Measurements from ENCODE around the gene KRT13.

The KRT13 gene

DNA sequence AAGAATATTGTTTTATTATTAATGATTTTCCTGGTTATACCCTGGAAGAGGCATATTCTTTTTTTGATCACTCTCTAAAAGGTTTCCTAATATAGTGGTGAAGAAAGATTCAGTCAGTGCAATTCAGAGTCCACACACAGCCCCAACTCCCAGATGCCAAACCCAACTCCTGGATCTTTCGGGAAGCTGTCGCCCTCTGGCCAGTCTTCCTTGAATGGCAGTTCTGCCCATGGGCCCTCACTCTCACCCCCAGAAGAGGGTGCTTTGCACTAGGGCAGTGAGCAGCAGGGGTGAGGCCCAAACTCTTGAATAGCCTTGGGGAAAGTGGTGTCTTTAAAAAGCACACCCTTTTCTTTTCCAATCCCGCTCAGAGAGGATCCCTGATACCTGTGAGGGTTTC, 49.2 kb downstream of the KRT13 start:
- no peak overlapping the region for H3K4me3 ChIP-seq (ENCODE audit: low read length)
- H3K4me2 ChIP-seq (ENCODE audit: low read length): no peak overlapping the region
- no peak for TF ChIP-seq EZH2phosphoT487 (IDR thresholded peaks at IDR 0.05; ENCODE audit: borderline replicate concordance, low read length)
- TF ChIP-seq, protein P1, sequence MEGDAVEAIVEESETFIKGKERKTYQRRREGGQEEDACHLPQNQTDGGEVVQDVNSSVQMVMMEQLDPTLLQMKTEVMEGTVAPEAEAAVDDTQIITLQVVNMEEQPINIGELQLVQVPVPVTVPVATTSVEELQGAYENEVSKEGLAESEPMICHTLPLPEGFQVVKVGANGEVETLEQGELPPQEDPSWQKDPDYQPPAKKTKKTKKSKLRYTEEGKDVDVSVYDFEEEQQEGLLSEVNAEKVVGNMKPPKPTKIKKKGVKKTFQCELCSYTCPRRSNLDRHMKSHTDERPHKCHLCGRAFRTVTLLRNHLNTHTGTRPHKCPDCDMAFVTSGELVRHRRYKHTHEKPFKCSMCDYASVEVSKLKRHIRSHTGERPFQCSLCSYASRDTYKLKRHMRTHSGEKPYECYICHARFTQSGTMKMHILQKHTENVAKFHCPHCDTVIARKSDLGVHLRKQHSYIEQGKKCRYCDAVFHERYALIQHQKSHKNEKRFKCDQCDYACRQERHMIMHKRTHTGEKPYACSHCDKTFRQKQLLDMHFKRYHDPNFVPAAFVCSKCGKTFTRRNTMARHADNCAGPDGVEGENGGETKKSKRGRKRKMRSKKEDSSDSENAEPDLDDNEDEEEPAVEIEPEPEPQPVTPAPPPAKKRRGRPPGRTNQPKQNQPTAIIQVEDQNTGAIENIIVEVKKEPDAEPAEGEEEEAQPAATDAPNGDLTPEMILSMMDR (IDR thresholded peaks at IDR 0.05; ENCODE audit: low read depth, low read length, poor library complexity, severe bottlenecking): no peak
- no peaks in the 10 kb centered on the region for H3K9me3 ChIP-seq (ENCODE audit: control insufficient read depth, insufficient read depth, low read length)
- no peaks in the 10 kb centered on the region for H3K79me2 ChIP-seq (ENCODE audit: control insufficient read depth, low read length)
- H3K36me3 ChIP-seq (ENCODE audit: control insufficient read depth, low read length): no peaks in the 10 kb centered on the region
- H3F3A ChIP-seq (ENCODE audit: control insufficient read depth, insufficient read depth): no peaks in the 10 kb centered on the region
- no peaks in the 10 kb centered on the region for H3K4me1 ChIP-seq (ENCODE audit: control insufficient read depth, low read length)
- H3K9me2 ChIP-seq (replicated peaks; ENCODE audit: control insufficient read depth, low read length): no peaks in the 10 kb centered on the region
- no peaks in the 10 kb centered on the region for H4K20me1 ChIP-seq (ENCODE audit: control insufficient read depth, insufficient read depth, low read depth, low read length)
- no peak overlapping the region for H3K27ac ChIP-seq (ENCODE audit: low read depth, low read length)
- H3K27me3 ChIP-seq (ENCODE audit: control insufficient read depth, low read length): peaks cover 8% of the 10 kb centered on the region

- no peaks in the 10 kb centered on the region for H3K4me1 ChIP-seq (ENCODE audit: control insufficient read depth, low read length)
- H4K20me1 ChIP-seq (ENCODE audit: control insufficient read depth, insufficient read depth, low read depth, low read length): no peaks in the 10 kb centered on the region
- no peaks in the 10 kb centered on the region for H3K9me3 ChIP-seq (ENCODE audit: control insufficient read depth, insufficient read depth, low read length)
- no peak overlapping the region for H3K27ac ChIP-seq (ENCODE audit: low read depth, low read length)
- peaks cover 8% of the 10 kb centered on the region for H3K27me3 ChIP-seq (ENCODE audit: control insufficient read depth, low read length)
- no peak overlapping the region for H3K4me2 ChIP-seq (ENCODE audit: low read length)
- no peaks in the 10 kb centered on the region for H3K79me2 ChIP-seq (ENCODE audit: control insufficient read depth, low read length)
- no peaks in the 10 kb centered on the region for H3K9me2 ChIP-seq (replicated peaks; ENCODE audit: control insufficient read depth, low read length)
- no peak overlapping the region for H3K4me3 ChIP-seq (ENCODE audit: low read length)
- no peaks in the 10 kb centered on the region for H3F3A ChIP-seq (ENCODE audit: control insufficient read depth, insufficient read depth)
- no peak for TF ChIP-seq EZH2phosphoT487 (IDR thresholded peaks at IDR 0.05; ENCODE audit: borderline replicate concordance, low read length)
- TF ChIP-seq, protein P1 (IDR thresholded peaks at IDR 0.05; ENCODE audit: low read depth, low read length, poor library complexity, severe bottlenecking): no peak
- no peaks in the 10 kb centered on the region for H3K36me3 ChIP-seq (ENCODE audit: control insufficient read depth, low read length)
These were observed 50.2 kb downstream of the KRT13 start for GRCh38 chr17:41455236-41455635.

DNA sequence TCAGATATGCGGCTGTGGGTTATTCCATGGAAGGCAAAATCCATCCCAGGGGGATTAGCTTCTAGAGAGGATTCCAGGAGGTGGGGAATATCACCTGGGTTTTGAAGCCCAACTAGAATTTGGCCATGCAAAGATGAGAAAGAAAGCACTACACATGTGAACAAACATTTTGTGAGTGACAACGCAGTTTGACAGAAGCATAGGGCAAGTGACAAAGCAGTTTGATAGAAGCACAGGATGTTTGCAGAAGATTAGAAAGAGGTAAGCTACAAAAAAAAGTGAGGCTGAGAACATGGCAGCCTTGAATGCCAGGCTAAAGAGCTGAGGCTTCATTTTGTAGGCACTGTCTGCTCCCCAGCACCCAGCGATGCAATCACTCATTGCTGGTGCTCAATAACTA, 52.3 kb downstream of the KRT13 start:
- no peak overlapping the region for H3K4me2 ChIP-seq (ENCODE audit: low read length)
- TF ChIP-seq, protein P1 (IDR thresholded peaks at IDR 0.05; ENCODE audit: low read depth, low read length, poor library complexity, severe bottlenecking): no peak
- TF ChIP-seq EZH2phosphoT487 (IDR thresholded peaks at IDR 0.05; ENCODE audit: borderline replicate concordance, low read length): no peak
- H3K36me3 ChIP-seq (ENCODE audit: control insufficient read depth, low read length): no peaks in the 10 kb centered on the region
- no peaks in the 10 kb centered on the region for H4K20me1 ChIP-seq (ENCODE audit: control insufficient read depth, insufficient read depth, low read depth, low read length)
- no peaks in the 10 kb centered on the region for H3K79me2 ChIP-seq (ENCODE audit: control insufficient read depth, low read length)
- H3K27ac ChIP-seq (ENCODE audit: low read depth, low read length): no peak overlapping the region
- H3K4me1 ChIP-seq (ENCODE audit: control insufficient read depth, low read length): no peaks in the 10 kb centered on the region
- H3K4me3 ChIP-seq (ENCODE audit: low read length): no peak overlapping the region
- peaks cover 5% of the 10 kb centered on the region for H3K27me3 ChIP-seq (ENCODE audit: control insufficient read depth, low read length)
- H3F3A ChIP-seq (ENCODE audit: control insufficient read depth, insufficient read depth): no peaks in the 10 kb centered on the region
- no peaks in the 10 kb centered on the region for H3K9me2 ChIP-seq (replicated peaks; ENCODE audit: control insufficient read depth, low read length)
- no peaks in the 10 kb centered on the region for H3K9me3 ChIP-seq (ENCODE audit: control insufficient read depth, insufficient read depth, low read length)

- no peak overlapping the region for H3K4me3 ChIP-seq (ENCODE audit: low read length)
- no peak overlapping the region for H3K27ac ChIP-seq (ENCODE audit: low read depth, low read length)
- H3F3A ChIP-seq (ENCODE audit: control insufficient read depth, insufficient read depth): no peaks in the 10 kb centered on the region
- no peaks in the 10 kb centered on the region for H3K4me1 ChIP-seq (ENCODE audit: control insufficient read depth, low read length)
- H3K36me3 ChIP-seq (ENCODE audit: control insufficient read depth, low read length): no peaks in the 10 kb centered on the region
- no peak overlapping the region for H3K4me2 ChIP-seq (ENCODE audit: low read length)
- H3K9me3 ChIP-seq (ENCODE audit: control insufficient read depth, insufficient read depth, low read length): no peaks in the 10 kb centered on the region
- no peaks in the 10 kb centered on the region for H3K9me2 ChIP-seq (replicated peaks; ENCODE audit: control insufficient read depth, low read length)
- peaks cover 5% of the 10 kb centered on the region for H3K27me3 ChIP-seq (ENCODE audit: control insufficient read depth, low read length)
- TF ChIP-seq EZH2phosphoT487 (IDR thresholded peaks at IDR 0.05; ENCODE audit: borderline replicate concordance, low read length): no peak
- TF ChIP-seq, protein P1 (IDR thresholded peaks at IDR 0.05; ENCODE audit: low read depth, low read length, poor library complexity, severe bottlenecking): no peak
- no peaks in the 10 kb centered on the region for H3K79me2 ChIP-seq (ENCODE audit: control insufficient read depth, low read length)
- no peaks in the 10 kb centered on the region for H4K20me1 ChIP-seq (ENCODE audit: control insufficient read depth, insufficient read depth, low read depth, low read length)
These were observed 53.1 kb downstream of the KRT13 start for GRCh38 chr17:41452281-41452680.

All from DOHH2 (cell line).